HG03469 (cell line): ENCODE data around the gene ARHGDIB.

Source experiments
- ATAC-seq: cut with Tn5 transposase; IDR thresholded peaks from one replicate; pipeline ENCODE4 v1.9.1; 2021; ENCODE audit warnings: mild to moderate bottlenecking, moderate library complexity, moderate number of reproducible peaks; ENCODE audit not compliant: unreplicated experiment

Gene ARHGDIB

DNA sequence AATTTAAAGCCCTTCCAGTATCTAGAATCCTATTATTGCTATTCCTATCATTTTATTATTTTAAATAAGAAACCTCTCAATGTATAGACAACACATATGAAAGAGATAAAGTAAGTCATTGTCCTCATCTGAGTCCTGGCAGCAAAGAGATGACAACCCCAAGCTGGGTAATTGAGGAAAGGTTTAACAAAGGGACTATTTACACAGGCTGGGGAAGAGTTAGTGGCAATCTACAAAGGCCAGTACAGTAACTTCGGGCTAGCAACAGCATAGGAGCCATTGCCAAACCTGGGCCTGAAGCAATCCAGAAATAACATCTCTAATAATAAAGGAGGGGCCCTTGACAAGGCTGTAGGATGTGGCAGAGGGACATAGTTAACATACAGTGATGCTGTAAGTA, 22.6 kb upstream of the ARHGDIB start:
- ATAC-seq = no peak

DNA sequence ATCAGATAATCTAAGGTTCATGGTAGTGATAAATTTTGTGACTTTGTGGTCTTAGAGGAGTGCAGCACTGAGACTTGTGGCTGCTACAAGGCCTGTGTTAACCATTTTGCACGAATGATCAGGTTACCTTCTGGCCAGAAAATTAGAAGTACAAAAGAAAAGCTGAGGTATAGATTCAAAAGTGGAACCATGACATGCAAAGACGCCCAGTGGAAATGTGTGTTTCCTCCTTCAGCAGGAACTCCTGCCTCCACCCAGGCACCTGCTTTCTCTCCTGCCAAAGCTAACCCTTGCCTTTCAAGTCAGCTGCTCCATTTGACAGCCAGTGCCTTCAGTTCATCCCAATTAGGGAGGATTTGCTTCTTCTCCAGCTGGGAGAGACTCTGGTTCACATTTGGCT, 21.6 kb upstream of the ARHGDIB start:
- ATAC-seq = no peak

DNA sequence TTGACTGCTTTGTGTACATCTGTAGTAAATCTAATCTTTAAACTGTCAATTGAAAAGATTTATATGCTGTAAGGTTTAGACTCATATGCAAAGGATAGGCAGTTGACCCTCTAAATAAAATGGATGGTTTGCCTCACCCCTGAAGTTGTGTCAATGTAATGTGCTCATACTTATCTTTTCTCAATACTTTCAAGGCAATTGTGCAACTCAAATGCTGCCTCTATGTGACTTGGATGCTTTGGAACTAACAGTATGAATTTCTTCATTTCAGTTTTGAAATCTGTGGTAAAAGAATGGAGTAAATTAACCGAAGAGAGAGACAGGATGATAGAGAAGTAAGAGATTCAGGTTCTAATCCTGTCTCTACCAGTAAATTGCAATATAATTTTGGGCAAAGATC, 21.2 kb upstream of the ARHGDIB start:
- ATAC-seq = no peak

DNA sequence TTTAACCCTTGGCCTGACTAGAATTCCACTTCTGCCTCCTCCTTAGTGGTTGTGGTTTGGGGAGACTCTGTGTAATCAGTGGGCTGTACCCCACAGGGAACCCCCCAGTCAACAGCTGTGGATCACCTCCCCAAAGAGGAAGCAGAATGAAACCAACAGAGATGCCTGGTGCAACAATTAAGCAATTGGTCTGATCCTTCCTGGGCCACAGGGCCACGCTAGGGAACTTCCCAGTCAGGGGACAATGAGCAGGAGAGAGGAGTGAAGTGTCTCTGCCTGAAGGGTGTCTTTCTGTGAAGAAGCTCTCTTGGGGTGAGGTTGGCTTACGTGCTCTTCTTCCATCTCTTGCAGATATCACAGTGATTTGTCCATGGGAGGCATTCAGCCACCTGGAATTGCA, 19.6 kb upstream of the ARHGDIB start:
- no peak for ATAC-seq

DNA sequence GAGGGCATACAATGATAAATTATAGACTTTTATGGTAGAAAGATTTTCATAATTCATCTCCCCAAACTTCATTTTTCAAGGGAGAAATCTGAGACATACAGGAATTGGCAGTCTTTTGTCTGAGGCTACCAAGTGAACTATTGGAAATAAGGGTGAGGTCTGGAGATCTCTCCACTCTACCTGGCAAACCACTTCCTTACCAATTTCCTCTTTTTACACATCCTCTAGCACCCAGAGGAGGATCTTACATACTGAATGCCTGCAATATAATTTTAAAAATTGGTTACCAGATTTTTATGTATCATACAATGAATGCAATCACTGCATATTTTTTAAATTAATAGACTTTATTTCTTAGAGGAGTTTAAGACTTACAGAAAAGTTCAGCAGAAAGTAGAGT, 18.1 kb upstream of the ARHGDIB start:
- ATAC-seq = no peak

GRCh38 chr12:14976658-14977057, 15.3 kb upstream of the ARHGDIB start:
- ATAC-seq = no peak

DNA sequence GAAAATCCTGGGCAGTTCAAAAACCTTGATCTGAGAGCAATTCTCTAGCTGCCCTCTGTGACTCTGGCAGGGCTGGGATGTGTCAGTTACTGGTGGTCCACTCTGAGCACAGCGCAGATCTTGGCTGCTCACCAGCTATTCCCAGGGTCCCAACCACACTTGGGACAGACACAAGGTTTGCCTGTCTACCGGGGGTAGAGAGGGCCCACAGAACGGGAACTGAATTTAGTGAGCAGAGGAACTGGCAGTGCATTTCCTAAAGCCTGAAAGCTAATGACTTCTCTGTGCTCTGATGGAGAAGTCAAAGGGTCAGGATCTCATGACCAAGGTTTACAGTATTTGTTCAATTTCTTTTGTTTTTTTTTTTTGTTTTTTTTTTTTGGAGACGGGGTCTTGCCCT, 14.1 kb upstream of the ARHGDIB start:
- no peak for ATAC-seq

DNA sequence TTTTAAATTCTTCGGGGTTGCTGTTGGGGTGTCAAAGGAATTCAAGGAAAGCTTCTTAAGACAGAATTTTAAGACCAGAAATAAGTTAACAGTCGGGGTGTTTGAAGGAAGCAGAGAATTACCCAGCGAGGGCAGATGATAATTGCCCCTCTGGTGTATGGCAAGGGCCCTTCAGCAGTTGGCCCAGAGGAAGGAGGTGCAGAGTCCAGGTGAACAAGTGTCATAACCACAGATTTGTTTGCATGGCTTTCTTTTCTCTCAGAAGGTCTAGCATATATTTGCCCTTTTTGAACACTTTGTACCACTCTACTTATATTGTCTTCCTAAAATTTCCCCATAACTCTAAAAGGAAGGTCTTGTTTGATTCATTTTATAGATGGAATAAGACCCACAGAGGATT, 13.2 kb upstream of the ARHGDIB start:
- ATAC-seq = no peak

DNA sequence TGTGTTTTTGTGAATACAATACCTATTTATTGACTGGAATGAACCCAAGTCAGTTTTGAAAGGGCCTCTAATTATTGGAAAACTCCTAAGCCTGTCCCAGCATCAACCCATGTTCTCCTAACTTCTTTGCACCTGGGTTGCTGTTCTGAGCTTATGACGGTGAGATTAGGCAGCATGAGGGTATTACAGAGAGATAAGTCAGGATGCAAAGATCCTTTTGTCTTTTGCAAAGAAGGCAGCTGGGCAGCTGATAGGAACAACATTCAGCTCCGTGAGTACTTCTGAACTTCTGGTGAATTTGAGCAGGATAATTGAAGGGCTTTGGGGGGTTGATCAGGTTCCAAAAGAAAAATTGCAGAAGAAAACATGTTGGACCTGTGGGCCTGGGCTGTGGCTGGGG, 11.4 kb upstream of the ARHGDIB start, which contains the start of gene PDE6H:
PDE6H (plus strand) TSS at position 227 of the 400 bp plus-strand sequence. CDS start 4,971 bp downstream, outside the sequence.
- ATAC-seq = no peak

GRCh38 chr12:14970473-14970872, 9.1 kb upstream of the ARHGDIB start:
- no peak for ATAC-seq

DNA sequence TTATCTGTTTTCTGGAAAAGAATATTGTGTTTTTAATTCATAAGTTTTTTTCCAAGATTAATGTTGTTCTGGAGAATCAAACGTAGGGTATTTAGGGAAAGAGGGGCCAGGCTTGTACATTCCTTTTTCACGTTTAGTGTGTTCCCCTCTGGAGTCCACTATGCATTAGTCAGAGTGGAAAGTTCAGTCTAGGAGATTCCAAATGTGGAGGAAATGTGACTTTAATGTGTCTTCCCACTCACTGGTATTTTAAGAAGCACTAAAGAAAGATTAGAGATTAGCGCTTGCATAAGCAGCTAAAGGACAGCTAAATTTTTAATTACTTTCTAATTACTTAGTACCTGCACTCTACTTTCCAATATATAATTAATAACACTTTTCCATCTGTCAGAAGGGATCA, 7.1 kb upstream of the ARHGDIB start:
- no peak for ATAC-seq

GRCh38 chr12:14965221-14965620, 3.8 kb upstream of the ARHGDIB start:
- no peak for ATAC-seq

DNA sequence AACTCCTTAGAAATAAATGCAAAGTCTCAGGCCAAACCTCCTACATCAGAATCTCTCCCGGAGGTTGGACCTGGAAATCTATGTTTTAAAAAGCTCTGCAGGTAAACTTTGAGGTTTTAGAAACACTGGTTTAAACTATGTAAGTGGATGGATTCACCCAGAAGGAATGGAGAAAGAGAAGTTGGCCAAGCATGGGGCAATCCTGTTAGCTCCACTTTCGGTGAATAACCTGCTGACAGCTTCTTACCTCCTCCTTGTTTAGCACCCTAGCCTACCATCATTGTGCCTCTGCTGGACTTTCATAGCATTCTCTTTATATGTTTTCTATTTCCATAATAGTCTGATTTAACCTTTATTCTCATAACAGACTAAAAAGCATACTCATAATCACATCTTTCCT, 3.0 kb upstream of the ARHGDIB start:
- no peak for ATAC-seq

GRCh38 chr12:14963520-14963919, 2.1 kb upstream of the ARHGDIB start:
- ATAC-seq = no peak

GRCh38 chr12:14962797-14963196, 1.4 kb upstream of the ARHGDIB start:
- no peak for ATAC-seq

DNA sequence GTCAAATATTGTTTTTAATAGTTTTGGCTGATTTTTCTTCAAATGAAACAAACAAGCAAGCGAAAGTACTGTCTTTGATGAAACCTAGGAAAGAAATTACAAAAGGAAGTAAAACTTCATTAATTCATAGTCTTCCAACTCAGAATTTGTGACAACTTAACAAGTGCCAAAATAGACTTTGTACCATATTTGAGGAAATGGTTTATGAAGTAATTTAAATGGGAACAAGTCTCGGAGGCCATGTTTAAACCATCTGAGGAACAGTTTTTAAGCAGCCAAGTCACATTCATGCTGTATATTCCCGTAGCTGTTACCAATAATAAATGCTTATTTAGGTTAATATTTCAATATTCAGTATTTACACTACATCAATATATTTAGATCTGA, 745 bp upstream of the ARHGDIB start:
- ATAC-seq = no peak

GRCh38 chr12:14960548-14961465, 594 bp downstream of the ARHGDIB start:
- peak; percentile 27 for ATAC-seq

GRCh38 chr12:14959916-14960496, 1.4 kb downstream of the ARHGDIB start:
- ATAC-seq = no peak

GRCh38 chr12:14959463-14959862, 1.9 kb downstream of the ARHGDIB start:
- no peak for ATAC-seq

GRCh38 chr12:14959126-14959440, 2.3 kb downstream of the ARHGDIB start:
- no peak for ATAC-seq

DNA sequence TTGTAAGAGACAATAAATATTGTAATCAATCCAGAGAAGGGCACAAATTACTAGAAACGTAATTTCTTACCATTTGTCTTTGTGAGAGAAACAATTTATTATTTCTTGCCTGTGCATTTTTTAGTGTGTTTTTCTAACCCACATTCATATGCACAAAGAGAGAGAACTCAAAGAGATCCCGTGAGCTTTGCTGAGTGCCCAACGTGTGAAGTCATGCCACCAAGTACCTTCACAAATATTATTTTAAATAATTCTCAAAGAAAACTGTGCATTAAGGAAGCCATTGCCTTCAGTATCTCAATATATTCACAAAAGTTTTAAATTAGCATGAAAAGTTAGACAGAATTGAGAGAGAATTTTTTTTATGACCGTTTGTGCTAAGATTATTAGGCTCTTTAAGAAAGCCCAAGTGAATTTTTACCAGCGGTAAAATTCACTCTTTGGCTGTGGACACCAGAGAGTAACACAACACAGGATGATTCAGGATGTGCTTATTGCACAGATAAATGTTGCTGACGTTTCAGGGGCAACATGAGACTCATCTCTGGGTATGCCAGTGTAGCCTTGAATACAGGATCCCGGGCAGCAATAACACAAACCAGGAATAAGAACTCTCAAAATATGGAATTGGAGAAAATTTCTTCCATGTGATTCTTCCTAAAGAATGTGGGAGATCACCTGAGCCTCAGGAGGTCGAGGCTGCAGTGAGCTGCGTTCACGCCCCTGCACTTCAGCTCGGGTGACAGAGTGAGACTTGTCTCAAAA, 2.9 kb downstream of the ARHGDIB start:
- ATAC-seq = no peak
